ENCODE measurements around the gene RFX2. TPM values are rescaled to one million over a fixed set of nuclear protein-coding genes. Genes with fewer than 3 reads are reported as not detected.

The RFX2 gene
- total and polyA plus RNA-seq, 9 of the 15 experiments (the other 6 are each of a cell fraction or from before 2014, with no cell fraction given) = 3.6 to 18.7 (median 8.7) TPM

DNA sequence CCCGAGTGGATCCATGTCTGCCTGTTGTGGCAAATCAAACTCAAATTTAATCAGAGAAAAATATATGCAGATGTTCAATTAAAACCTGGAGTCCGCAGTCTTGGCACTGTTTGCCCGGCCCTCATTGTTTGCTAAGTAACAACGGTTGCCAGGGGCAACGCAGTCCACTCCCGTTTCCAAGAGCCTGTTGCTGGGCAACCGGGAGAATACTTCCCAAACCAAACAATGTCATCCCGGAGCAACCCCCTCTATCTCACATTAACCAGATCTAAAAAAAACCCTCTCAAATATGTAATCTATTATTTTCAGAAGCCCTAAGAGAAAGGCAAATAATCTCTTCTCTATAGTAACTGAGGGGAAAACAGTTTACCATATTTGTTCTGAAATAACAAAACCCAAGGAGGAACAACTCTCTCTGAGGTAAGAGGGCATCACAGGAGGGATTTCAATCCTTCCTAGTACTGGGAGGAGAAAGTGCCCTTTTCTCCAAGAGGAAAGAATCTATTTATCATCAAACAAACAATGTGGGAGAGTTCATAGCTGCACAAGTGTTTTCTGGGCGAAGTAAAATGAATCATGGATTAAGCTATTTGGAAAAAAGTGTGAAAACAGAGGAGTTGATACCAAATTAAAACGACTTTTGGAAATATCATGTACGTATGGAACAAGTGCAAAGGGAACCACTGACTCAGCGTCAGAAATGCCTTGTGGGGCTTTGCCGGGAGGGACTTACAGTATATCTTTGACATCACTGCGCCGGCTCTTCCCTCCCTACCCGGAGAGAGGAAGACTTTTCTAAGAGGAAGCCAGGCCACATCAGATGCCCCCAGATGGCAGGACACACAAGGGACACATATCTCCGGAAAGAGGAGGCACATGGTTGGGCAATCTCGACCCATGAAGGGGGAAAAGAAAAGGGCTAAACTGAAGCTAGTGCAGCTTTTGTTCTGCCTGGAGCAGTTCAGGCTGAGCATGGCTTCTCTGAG is 43.3 kb downstream of the RFX2 start (continued):
- TF ChIP-seq, protein P1, sequence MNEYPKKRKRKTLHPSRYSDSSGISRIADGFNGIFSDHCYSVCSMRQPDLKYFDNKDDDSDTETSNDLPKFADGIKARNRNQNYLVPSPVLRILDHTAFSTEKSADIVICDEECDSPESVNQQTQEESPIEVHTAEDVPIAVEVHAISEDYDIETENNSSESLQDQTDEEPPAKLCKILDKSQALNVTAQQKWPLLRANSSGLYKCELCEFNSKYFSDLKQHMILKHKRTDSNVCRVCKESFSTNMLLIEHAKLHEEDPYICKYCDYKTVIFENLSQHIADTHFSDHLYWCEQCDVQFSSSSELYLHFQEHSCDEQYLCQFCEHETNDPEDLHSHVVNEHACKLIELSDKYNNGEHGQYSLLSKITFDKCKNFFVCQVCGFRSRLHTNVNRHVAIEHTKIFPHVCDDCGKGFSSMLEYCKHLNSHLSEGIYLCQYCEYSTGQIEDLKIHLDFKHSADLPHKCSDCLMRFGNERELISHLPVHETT (CRISPR knock-in tag; conservative IDR thresholded peaks at IDR 0.05 in 1 of 2, IDR thresholded peaks at IDR 0.05 in 1 of 2) = 0 out of 4 replicates have a peak, but pooled peaks of 1 of the 2 experiments have one; percentile 34
- TF ChIP-seq ZNF395 (CRISPR knock-in tag; IDR thresholded peaks at IDR 0.05) = peak; percentile 24; the same call in 1 of the 2 replicates
- peak; percentile 90 for TF ChIP-seq NEUROD1 (IDR thresholded peaks at IDR 0.05; ENCODE audit: borderline replicate concordance, low read depth, low read length, partially characterized antibody)
- TF ChIP-seq, protein P2, sequence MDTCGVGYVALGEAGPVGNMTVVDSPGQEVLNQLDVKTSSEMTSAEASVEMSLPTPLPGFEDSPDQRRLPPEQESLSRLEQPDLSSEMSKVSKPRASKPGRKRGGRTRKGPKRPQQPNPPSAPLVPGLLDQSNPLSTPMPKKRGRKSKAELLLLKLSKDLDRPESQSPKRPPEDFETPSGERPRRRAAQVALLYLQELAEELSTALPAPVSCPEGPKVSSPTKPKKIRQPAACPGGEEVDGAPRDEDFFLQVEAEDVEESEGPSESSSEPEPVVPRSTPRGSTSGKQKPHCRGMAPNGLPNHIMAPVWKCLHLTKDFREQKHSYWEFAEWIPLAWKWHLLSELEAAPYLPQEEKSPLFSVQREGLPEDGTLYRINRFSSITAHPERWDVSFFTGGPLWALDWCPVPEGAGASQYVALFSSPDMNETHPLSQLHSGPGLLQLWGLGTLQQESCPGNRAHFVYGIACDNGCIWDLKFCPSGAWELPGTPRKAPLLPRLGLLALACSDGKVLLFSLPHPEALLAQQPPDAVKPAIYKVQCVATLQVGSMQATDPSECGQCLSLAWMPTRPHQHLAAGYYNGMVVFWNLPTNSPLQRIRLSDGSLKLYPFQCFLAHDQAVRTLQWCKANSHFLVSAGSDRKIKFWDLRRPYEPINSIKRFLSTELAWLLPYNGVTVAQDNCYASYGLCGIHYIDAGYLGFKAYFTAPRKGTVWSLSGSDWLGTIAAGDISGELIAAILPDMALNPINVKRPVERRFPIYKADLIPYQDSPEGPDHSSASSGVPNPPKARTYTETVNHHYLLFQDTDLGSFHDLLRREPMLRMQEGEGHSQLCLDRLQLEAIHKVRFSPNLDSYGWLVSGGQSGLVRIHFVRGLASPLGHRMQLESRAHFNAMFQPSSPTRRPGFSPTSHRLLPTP (IDR thresholded peaks at IDR 0.05; ENCODE audit: borderline replicate concordance, extremely low read depth, insufficient read length) = no peak
- no peak for TF ChIP-seq TEAD2 (tag; IDR thresholded peaks at IDR 0.05)
- TF ChIP-seq JUND (IDR thresholded peaks at IDR 0.05; ENCODE audit: borderline replicate concordance, low read depth, low read length) = no peak
- TF ChIP-seq JUND (tag; IDR thresholded peaks at IDR 0.05; ENCODE audit: borderline replicate concordance, low read depth, low read length) = 0 out of 3 replicates have a peak, but pooled peaks have one; percentile 28
- peak; percentile 69; the same call in 1 of the 2 replicates for TF ChIP-seq ZNF384 (IDR thresholded peaks at IDR 0.05; ENCODE audit: low read depth, low read length)
- TF ChIP-seq MYNN (IDR thresholded peaks at IDR 0.05) = peak; percentile 93
- no peak for TF ChIP-seq MYNN (CRISPR knock-in tag; IDR thresholded peaks at IDR 0.05)
- 0 out of 4 replicates have a peak, but pooled peaks of 1 of the 2 experiments have one; percentile 22 for TF ChIP-seq RCOR1 (IDR thresholded peaks at IDR 0.05; ENCODE audit: borderline replicate concordance in 1 of 2, low read depth in 2 of 2, low read length in 2 of 2)
- 0 out of 3 replicates have a peak, but pooled peaks of 1 of the 2 experiments have one; percentile 27 for TF ChIP-seq CBX3 (IDR thresholded peaks at IDR 0.05; ENCODE audit: borderline replicate concordance in 1 of 2, low read length in 2 of 2)
- TF ChIP-seq MXI1 (IDR thresholded peaks at IDR 0.05; ENCODE audit: low read depth, low read length) = peak; percentile 99
- TF ChIP-seq NFIC (IDR thresholded peaks at IDR 0.05) = no peak
- no peak for TF ChIP-seq EP400 (IDR thresholded peaks at IDR 0.05)
- TF ChIP-seq TBP (optimal IDR thresholded peaks at IDR 0.05; ENCODE audit: low read depth, low read length) = peak; percentile 15
- TF ChIP-seq NRF1 (conservative IDR thresholded peaks at IDR 0.05 in 1 of 2, IDR thresholded peaks at IDR 0.05 in 1 of 2) = peak; percentile 32 to 41; a peak in 2 of 4 replicates
- TF ChIP-seq ATF1 (CRISPR knock-in tag; IDR thresholded peaks at IDR 0.05) = no peak
- no peak for TF ChIP-seq ATF1 (tag; IDR thresholded peaks at IDR 0.05)
- peak; percentile 99 for TF ChIP-seq FOXJ2 (tag; IDR thresholded peaks at IDR 0.05)
- TF ChIP-seq CSDE1 (IDR thresholded peaks at IDR 0.05) = peak in 1 of 2 experiments; percentile 91; a peak in 2 of 4 replicates
- no peak for TF ChIP-seq ZNF133 (CRISPR knock-in tag; IDR thresholded peaks at IDR 0.05)
